GM12865 (cell line): ENCODE measurements around the gene PRDM5.

Source experiments
- DNase-seq: peaks from one replicate; pipeline ENCODE4 v3.0.0; 2010; ENCODE audit warnings: low read depth
- H3K4me3 ChIP-seq: 2 replicates; pipeline ENCODE4 v1.5.1; 2011; ENCODE audit warnings: mild to moderate bottlenecking, low read depth, low read length, control low read depth
- TF ChIP-seq, protein P1 (sequence below): IDR thresholded peaks from 2 replicates; pipeline ENCODE4 v1.5.1; 2011; ENCODE audit warnings: low read length, control low read depth, low read depth, inconsistent platforms; ENCODE audit not compliant: insufficient read depth; ENCODE audit errors: missing control alignments

PRDM5 gene

GRCh38 chr4:120714417-120715010, 208.0 kb downstream of the PRDM5 start:
- DNase-seq = no peak

DNA sequence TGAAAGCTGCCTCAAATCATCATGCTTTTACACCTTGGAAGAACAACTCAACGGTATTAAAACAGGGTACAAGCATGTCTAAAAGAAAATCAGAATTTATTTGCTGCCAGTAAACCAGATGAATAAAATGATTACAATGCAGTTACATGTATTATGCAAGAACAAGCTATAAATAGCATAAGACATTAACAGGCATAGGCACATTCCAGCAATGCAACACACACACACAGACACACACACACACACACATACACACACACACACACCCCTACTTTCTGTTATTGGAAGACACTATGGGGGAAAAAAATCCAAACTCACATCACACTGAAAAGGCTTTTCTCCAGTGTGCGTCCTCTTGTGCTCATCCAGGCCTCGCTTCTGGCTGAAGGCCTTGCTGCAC, 212.5 kb downstream of the PRDM5 start:
- H3K4me3 ChIP-seq = no peak overlapping the region
- TF ChIP-seq, protein P1, sequence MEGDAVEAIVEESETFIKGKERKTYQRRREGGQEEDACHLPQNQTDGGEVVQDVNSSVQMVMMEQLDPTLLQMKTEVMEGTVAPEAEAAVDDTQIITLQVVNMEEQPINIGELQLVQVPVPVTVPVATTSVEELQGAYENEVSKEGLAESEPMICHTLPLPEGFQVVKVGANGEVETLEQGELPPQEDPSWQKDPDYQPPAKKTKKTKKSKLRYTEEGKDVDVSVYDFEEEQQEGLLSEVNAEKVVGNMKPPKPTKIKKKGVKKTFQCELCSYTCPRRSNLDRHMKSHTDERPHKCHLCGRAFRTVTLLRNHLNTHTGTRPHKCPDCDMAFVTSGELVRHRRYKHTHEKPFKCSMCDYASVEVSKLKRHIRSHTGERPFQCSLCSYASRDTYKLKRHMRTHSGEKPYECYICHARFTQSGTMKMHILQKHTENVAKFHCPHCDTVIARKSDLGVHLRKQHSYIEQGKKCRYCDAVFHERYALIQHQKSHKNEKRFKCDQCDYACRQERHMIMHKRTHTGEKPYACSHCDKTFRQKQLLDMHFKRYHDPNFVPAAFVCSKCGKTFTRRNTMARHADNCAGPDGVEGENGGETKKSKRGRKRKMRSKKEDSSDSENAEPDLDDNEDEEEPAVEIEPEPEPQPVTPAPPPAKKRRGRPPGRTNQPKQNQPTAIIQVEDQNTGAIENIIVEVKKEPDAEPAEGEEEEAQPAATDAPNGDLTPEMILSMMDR = no peak
- no peak for DNase-seq

More at GRCh38 chr4:120714417-120715010, 208.0 kb downstream of the PRDM5 start:
- TF ChIP-seq, protein P1 = no peak
- no peak overlapping the region for H3K4me3 ChIP-seq

DNA sequence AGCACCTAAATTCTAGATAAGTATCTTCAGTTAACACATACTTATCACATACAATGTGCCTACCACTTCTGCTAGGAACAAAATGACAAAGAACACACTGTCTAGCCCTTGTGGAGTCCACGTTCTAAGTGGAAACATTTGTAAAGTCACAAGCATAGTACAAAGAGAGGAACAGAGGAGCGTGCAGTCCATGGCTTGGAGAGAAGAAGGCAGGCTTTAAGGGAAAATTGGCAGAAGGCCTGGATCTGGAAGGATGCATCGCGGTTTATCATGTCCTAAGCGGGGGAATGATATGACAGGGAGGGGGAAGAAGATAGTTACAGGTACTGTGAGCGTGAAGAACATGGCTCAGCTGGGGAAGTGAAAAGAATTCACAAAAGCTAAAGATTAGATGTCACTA, 218.0 kb downstream of the PRDM5 start:
- no peak overlapping the region for H3K4me3 ChIP-seq
- no peak for DNase-seq
- TF ChIP-seq, protein P1 = no peak

DNA sequence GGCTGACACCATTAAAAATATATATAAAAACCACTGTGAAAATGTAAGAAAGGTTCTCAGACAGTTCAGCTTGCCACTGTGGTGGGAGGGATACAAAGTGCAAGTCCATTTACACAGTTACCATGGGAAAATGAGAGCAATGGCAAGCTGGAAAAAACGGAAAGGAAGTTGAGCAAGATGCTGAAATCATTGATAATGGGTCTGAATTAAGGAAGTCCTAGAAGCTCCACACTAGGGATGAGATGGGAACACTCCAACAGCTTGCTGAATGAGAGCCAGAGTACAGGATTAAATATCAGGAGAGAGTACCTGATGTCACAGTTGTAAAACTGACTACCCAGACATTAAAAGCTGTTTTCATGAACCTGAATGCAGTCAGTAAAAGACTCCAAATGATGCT, 218.6 kb downstream of the PRDM5 start:
- DNase-seq = no peak
- TF ChIP-seq, protein P1 = no peak

GRCh38 chr4:120699354-120699753, 223.2 kb downstream of the PRDM5 start:
- H3K4me3 ChIP-seq = no peak overlapping the region
- TF ChIP-seq, protein P1 = no peak
- DNase-seq = no peak

More for the DNA sequence above, 218.6 kb downstream of the PRDM5 start:
- H3K4me3 ChIP-seq = no peak overlapping the region

DNA sequence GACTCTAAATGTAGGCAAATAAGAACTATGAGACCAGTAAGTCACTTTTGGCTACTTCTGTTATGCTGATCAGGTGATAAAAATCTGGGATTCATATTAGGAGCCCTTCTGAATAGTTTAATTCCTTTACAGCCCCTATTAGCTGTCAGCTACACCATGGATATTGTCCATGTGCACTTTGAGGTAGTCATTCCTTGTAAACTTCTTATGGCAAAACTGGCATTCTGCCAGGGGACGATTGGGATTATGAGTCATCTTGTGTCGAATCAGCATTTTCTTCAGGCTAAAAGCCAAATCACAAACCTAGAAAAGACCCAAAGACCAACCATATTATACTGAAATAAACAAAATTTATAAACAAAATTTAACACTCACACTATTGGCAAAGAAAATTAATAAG, 227.6 kb downstream of the PRDM5 start:
- TF ChIP-seq, protein P1 = no peak
- no peak for DNase-seq
- no peak overlapping the region for H3K4me3 ChIP-seq

DNA sequence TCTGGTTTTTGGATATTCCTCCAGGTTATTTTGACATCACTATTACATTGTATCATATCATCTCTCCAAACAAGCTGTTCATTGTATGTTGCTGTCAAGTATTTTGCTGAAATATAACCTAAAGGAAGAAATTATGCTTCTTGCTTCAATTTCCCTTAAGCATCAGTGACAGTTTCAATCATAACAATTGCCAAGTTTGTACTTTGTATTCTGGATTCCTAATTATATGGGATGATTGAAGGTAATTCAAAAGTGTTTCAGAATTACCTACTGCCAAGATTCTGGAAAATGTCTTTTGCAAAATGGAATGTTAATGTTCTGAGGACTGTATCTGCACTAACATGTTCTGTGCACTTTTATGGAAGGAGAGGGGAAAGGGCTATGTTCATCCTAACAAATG, 228.7 kb downstream of the PRDM5 start:
- TF ChIP-seq, protein P1 = no peak
- no peak overlapping the region for H3K4me3 ChIP-seq
- no peak for DNase-seq
